Stimulated activated CD8-positive, alpha-beta memory T cell treated with anti-CD3 and anti-CD28 coated beads, Interleukin-12 subunit alpha, Interleukin-12 subunit beta, amount 100 ng/mL, for 4 hours (primary cell): Measurements from ENCODE around the gene PHACTR4.
"Not testable (repeated sequence)": the region's sequence is repeated elsewhere in the genome, so short reads cannot be mapped to it uniquely, and the experiment has no call there.

Source experiments
- DNase-seq: peaks from one replicate; pipeline ENCODE4 v3.0.0-alpha.2; 2020; ENCODE audit warnings: low read depth

PHACTR4 gene

GRCh38 chr1:28437264-28437923, 67.9 kb downstream of the PHACTR4 start:
- no peak for DNase-seq

GRCh38 chr1:28437924-28438699, 68.6 kb downstream of the PHACTR4 start:
- DNase-seq = no peak

GRCh38 chr1:28439320-28439719, 69.8 kb downstream of the PHACTR4 start:
- no peak for DNase-seq

DNA sequence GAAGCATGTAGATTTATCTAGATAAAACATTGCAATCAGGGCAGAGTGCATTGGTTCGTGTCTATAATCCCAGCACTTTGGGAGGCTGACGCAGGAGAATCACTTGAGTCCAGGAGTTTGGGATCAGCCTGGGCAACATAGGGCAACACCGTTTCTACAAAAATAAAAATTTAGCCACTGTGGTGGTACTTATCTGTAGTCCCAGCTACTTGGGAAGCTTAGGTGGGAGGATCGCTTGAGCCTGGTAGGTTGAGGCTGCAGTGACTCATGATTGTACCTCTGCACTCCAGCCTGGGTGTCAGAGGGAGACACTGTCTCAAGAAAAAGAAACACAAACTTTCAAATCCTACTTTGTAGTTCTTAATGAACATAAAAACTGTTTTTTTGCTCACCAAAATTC, 72.1 kb downstream of the PHACTR4 start:
- DNase-seq = no peak

DNA sequence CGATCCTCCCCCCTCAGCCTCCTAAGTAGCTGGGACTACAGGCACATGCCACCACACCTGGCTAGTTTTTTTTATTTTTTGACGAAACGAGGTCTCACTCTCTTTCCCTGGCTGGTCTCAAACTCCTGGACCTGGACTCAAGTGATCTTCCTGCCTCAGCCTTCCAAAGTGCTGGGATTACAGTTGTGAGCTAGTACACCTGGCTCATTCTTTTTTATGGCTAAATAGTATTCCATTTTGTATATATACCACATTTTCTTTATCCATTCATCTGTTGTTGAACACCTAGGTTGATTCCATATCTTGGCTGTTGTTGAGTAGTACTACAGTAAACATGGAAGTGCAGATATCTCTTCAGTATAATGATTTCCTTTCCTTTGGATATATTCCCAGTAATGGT, 74.0 kb downstream of the PHACTR4 start:
- DNase-seq = no peak

DNA sequence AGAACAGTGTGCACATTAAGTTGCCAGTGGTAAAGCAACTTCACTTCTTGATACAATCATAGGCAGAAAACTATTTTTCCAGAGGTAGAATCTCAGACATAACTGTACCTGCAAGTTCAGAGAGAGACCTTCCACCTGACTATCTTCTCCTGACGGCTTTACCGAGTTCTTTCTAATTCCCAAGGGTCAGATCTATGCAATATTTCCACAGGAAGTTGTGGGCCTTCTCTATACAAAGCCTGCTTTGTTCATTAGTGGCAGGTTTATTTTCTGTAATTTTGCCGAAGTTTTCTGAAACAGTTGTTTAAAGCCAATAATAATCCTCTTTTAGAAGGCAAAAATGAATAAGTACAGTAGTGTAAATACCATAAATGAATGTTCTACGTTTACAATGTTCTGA, 78.1 kb downstream of the PHACTR4 start:
- DNase-seq = no peak

DNA sequence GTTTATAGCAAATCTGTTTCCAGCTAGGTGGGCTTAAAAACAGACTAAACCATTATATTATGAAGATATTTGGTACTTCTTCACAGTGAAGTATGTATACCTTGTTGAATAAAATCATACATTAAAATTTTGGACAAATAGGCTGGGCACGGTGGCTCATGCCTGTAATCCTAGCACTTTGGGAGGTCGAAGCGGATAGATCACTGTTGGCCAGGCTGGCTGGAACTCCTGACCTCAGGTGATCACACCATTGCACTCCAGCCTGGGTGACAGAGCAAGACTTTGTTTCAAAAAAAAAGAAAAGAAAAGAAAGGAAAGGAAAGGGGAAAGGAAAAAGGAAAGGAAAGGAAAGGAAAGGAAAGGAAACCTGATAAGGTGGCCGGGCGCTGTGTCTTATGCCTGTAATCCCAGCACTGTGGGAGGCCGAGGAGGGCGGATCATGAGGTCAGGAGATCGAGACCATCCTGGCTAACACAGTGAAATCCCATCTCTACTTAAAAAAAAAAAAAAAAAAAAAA, 78.6 kb downstream of the PHACTR4 start:
- not testable (repeated sequence) for DNase-seq

GRCh38 chr1:28449904-28450303, 80.4 kb downstream of the PHACTR4 start:
- DNase-seq = no peak

- no peak for DNase-seq
These were observed 81.0 kb downstream of the PHACTR4 start for GRCh38 chr1:28450561-28450960.

GRCh38 chr1:28451011-28451410, 81.5 kb downstream of the PHACTR4 start:
- DNase-seq = no peak

DNA sequence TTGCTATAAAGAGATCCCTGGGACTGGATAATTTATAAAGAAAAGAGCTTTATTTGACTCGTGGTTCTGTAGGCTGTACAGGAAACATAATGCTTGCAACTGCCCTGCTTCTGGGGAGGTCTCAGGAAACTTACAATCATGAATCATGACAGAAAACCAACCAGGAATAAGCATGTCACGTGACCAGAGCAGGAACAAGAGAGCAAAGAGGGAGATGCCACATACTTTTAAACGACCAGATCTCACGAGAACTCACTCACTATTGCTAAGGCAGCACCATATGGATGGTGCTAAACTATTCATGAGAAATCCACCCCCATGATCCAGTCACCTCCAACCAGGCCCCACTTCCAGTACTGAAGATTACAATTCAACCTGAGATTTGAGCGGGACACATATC, 86.5 kb downstream of the PHACTR4 start:
- DNase-seq = no peak

DNA sequence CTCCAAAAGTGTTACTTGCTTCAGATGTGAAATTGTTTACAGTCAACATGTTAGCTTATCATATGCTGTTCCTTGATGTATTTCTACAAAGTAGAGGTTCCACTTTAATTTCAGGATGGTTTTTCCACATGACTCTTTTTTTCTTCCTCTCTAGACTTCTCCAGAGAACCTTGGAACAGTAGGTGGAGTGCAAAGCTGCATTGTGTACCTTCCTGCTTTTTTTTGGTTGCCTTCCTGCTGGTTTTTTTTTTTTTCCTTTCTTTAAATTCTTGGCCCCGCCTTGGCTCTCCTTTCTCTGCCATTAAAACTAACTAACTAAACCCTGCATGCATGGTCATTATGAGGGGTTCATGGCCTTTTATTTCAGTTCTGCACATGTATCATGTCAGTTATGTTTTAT, 88.1 kb downstream of the PHACTR4 start:
- DNase-seq = no peak

GRCh38 chr1:28458237-28459228, 89.0 kb downstream of the PHACTR4 start:
- no peak for DNase-seq

- DNase-seq = no peak
These were observed 96.8 kb downstream of the PHACTR4 start for GRCh38 chr1:28466226-28466778.

GRCh38 chr1:28470146-28470545, 100.6 kb downstream of the PHACTR4 start:
- DNase-seq = no peak

GRCh38 chr1:28479497-28479896, 110.0 kb downstream of the PHACTR4 start:
- not testable (repeated sequence) for DNase-seq

DNA sequence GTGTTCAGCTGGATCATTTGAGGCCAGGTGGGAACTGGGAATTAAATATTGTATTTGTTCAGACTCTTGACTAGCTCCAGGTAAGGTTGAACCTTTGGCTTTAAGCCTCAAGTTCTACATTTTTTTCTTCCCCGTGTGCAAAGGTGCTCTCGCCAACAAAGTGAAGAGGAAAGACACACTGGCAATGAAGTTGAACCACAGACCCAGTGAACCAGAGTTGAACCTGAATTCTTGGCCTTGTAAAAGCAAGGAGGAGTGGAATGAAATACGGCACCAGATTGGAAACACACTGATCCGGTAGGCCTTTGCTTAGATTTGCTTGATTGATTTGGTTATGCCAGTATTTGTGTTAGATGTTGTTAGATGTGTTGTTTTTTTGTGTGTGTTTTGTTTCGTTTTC, 110.8 kb downstream of the PHACTR4 start:
- DNase-seq = no peak

- no peak for DNase-seq
These were observed 112.6 kb downstream of the PHACTR4 start for GRCh38 chr1:28482138-28482537.

DNA sequence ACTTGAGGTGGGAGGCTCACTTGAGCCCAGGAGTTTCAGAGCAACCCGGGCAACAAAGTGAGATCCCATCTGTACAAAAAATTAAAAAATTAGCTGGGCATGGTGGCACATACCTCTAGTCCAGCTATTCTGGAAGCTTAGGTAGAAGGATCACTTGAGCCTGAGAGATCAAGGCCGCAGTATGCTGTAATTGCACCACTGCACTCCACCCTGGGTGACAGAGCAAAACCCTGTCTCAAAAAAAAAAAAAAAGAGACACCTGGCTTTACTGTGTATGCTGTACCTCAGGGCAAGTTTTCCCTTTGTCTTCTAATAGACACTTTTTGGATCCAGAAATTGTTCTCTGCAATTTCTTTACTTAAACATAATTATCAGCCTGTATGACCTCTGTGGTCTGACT, 113.2 kb downstream of the PHACTR4 start:
- DNase-seq = no peak

- no peak for DNase-seq
These were observed 125.2 kb downstream of the PHACTR4 start for GRCh38 chr1:28494737-28495136.

DNA sequence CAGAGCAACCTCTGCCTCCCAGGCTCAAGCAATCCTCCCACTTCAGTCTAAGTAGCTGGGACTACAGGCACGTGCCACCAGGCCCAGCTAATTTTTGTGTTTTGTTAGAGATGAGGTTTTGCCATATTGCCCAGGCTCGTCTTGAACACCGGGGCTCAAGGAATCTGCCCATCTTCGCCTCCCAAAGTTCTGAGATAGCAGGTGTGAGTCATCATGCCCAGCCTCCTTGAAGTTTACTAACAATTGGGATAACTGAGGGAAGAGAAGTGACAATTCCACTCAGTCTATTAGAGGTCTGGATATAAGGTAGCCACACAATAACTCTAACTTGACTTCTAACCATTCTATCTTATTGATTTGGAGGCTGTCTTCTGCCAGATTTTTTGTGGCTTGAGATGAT, 130.0 kb downstream of the PHACTR4 start:
- no peak for DNase-seq

DNA sequence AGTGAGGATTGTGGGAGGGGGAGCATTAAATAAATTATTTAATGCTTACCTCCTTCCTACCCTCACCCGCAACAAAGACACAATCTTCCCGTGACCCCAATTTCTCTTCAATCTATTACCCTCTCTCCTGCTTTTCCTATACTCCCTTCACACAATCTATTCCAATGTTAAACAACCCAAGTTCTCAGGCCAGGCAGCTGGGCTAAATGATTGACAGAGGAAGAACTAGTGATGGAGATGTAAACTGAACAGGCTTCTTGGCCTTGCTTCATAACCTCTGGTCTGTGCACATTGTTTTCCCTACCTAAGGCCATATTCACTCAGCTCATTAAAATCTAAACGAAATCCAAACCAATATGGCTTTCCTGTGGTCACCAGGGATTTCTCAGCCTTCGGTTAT, 132.4 kb downstream of the PHACTR4 start:
- no peak for DNase-seq
